Activated CD8-positive, alpha-beta memory T cell treated with anti-CD3 and anti-CD28 coated beads, Interleukin-2, amount 50 U/mL, for 1 hour (primary cell): ENCODE data around the gene CDH23.

ENCODE experiments used
- DNase-seq: peaks from one replicate; pipeline ENCODE4 v3.0.0-alpha.2; 2020; ENCODE audit errors: extremely low read depth

Gene CDH23

DNA sequence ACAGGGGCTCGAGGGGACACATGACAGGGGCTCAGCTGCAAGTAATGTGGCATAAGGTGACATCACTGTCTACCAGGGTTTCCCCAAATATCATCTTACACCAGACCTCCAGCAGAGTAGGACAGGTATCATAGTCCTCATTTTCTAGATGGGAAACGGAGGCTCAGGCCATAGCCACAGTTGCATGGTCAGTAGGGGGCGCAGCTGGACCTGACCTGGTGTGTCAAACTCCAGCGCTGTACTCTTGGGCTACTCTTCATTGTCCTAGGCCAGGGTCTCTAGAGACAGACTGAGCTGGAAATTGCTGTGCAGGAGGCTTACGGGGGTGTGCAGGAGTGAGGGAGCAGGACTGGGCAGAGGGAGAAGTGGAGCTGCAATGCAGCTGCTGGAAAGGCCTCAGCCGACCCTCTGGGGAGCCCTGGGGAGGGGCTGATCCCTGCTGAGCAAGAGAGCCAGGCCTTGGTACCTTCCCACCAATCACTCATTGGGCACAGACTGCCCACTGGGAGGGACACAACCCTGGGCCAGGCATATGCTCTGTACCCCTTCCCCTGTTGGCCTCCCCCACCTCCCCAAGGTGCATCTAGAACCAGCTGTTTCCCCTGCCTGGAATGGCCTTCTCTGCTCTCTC lies 89.9 kb downstream of the CDH23 start:
- DNase-seq = no peak

- DNase-seq = no peak
These were observed 91.0 kb downstream of the CDH23 start for GRCh38 chr10:71487726-71488125.

GRCh38 chr10:71489077-71489476 lies 92.4 kb downstream of the CDH23 start:
- no peak for DNase-seq

DNA sequence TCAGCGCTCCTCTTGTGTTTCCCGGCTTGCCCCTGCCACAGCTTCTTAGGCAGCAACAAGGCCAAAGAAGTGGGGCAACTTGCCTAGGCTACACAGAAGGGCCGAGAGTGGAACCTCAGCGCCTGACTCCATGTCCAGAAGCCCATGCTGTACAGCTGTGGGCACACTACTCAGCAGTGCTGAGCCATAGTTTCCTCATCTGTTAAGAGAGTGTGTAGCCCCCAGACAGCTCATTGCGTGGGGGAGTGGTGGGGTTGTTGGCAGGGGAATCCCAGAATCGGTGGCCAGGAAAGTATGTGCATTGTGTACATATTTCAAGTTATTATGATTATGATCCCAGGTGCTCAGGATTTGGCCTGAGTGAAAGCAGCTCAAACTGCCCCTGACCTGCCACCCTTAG lies 96.2 kb downstream of the CDH23 start:
- DNase-seq = no peak

GRCh38 chr10:71493741-71494140 lies 97.0 kb downstream of the CDH23 start:
- DNase-seq = no peak

DNA sequence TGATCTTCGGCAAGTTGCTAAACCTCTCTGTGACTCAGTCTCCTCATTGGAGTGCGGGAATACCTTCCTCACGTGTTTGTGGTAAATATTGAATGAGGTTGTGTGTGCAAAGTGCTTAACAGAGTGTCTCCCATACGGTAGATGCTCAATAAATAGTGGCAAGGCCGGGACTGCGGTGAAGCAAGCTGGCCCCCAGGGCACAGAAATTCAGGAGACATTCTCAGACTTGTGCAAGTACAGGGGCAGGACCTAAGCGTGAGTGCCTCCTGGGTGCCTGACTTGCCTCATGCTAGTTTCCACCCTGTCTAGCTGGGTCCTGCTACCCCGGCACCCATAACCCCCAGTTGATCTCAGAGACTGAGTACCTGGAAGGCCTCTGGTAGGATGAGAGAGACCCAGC lies 97.8 kb downstream of the CDH23 start:
- no peak for DNase-seq

- no peak for DNase-seq
These were observed 98.3 kb downstream of the CDH23 start for GRCh38 chr10:71494980-71495381.

- no peak for DNase-seq
These were observed 100.4 kb downstream of the CDH23 start for GRCh38 chr10:71496927-71497762.

GRCh38 chr10:71497763-71498326 lies 101.1 kb downstream of the CDH23 start:
- DNase-seq = no peak

DNA sequence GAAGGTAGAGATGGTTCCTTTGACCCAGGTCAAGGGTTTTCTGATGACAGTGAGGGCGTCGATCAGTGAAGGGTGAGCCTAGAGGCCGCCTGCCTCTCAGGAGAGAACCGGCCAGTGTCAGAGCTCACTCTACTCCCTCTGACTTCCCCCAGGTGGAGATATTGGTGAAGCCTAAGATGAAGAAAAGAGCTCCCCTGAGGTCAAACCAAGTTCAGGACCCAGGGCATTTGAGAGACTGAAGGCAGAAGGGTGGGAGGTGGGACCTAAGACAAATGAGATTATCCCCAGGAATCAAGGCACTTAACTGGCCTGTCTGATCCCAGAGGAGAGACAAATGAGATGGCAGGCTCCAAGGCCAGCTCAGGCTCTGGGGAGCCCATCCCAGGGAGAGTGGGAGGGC lies 104.7 kb downstream of the CDH23 start:
- DNase-seq = no peak

GRCh38 chr10:71502190-71502589 lies 105.5 kb downstream of the CDH23 start:
- DNase-seq = no peak

GRCh38 chr10:71502851-71503250 lies 106.1 kb downstream of the CDH23 start:
- DNase-seq = no peak

DNA sequence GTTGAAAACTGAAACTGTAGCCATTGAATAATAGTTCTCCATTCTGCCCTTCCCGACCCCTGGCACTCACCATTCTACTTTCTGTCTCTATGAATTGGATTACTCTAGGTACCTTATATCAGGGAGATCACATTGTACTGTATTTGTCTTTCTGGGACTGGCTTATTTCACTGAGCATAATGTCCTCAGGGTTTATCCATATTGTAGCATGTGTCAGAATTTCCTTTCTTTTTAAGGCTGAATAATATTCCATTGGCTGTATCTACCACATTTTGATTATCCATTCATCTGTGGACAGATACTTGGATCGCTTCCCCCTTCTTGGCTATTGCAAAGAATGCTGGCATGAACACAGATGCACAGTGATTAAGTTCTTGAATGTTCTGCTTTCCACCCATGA lies 107.4 kb downstream of the CDH23 start:
- no peak for DNase-seq

- no peak for DNase-seq
These were observed 107.8 kb downstream of the CDH23 start for GRCh38 chr10:71504570-71504969.

DNA sequence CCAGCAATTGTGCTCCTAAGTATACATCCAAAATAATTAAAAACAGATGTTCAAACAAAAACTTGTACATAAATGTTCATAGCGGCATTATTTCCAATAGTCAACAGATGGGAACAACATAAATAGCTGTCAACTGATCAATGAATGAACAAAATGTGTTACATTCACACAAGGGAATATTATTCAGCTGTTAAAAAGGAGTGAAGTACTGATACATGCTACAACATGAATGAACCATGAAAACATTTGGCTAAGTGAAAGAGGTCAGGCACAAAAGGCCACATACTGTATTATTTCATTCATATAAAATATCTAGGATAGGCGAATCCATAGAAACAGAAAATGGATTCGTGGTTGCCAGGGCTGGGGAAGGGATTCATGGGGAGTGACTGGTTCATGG lies 109.1 kb downstream of the CDH23 start:
- no peak for DNase-seq

GRCh38 chr10:71509444-71509843 lies 112.7 kb downstream of the CDH23 start:
- DNase-seq = no peak

DNA sequence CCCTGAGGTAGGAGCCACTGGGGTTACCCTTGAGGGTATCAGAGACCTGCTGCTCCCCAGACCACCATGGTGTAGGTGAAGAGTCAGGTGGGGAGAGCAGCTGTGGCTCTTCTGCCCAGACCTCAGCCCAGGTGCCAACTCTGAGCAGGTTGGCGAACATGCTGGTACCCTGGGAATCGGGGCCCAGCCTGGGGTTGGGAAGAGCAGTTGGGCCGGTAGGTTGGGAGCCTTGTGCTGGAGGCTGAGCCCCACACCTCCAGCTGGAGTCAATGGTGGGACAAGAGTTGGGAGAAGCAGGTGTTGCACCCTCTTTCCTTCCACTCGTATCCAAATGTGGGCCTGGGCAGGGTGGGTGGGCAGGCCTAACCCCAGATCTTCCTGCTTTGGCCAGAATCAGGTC lies 114.5 kb downstream of the CDH23 start:
- no peak for DNase-seq

- DNase-seq = no peak
These were observed 115.6 kb downstream of the CDH23 start for GRCh38 chr10:71512312-71512711.

- no peak for DNase-seq
These were observed 116.2 kb downstream of the CDH23 start for GRCh38 chr10:71512761-71513539.

DNA sequence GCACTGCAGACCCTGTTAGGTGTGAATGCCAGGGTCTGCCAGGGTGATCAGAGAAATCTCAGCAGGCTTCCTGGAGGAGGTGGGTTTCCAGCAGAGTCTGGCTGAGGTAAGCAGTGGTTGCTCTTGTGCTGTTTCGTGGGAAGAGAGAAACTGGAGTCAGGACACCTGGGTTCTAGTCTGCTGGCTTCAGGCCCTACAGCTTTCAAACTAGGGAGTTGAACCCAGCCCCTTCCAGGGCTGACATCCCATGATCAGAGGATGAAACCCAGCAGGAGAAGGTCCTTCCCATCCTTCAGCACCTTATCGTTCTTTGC lies 116.8 kb downstream of the CDH23 start:
- DNase-seq = no peak

- DNase-seq = no peak
These were observed 117.2 kb downstream of the CDH23 start for GRCh38 chr10:71513936-71514335.

- DNase-seq = no peak
These were observed 118.9 kb downstream of the CDH23 start for GRCh38 chr10:71515531-71516172.
